IMR-90 (cell line): Measurements from ENCODE around the gene TRIM41. TPM values are rescaled to one million over a fixed set of nuclear protein-coding genes. Genes with fewer than 3 reads are reported as not detected.

ENCODE experiments used
- ATAC-seq: fragments of 200-7000 bp; cut with Tn5 transposase; 2 replicates; pipeline ENCODE4 v1.9.1; 2020; ENCODE audit warnings: low read depth, mild to moderate bottlenecking, moderate library complexity
- BruUV-seq: library from RNA; stranded (reverse); fragments of 400-500 nt; replicated peaks from 2 replicates; lab custom pipeline; 2021; lab: Mats Ljungman, UMichigan
- CTCF ChIA-PET: fragments of 300-600 bp; formaldehyde crosslinking; extraction: SDS; loops from one replicate; lab custom pipeline; 2021; ENCODE audit warnings: antibody characterized with exemption; lab: Yijun Ruan, JAX
- POLR2A ChIA-PET: fragments of 300-600 bp; sonication (Branson Sonifier 250); formaldehyde crosslinking; loops from one replicate; lab custom pipeline; 2022; ENCODE audit warnings: antibody characterized with exemption; ENCODE audit not compliant: unreplicated experiment; lab: Charles Lee
- DNase-seq: peaks from one replicate; pipeline ENCODE4 v3.0.0; 2013
- H2AFZ ChIP-seq: replicated peaks from 2 replicates; pipeline ENCODE3; 2013; ENCODE audit warnings: low read length, mild to moderate bottlenecking; ENCODE audit not compliant: poor library complexity
- H2AK5ac ChIP-seq: 2 replicates; pipeline ENCODE4 v1.6.1; 2013; ENCODE audit warnings: low read depth, low read length, inconsistent platforms
- H2AK9ac ChIP-seq: replicated peaks from 2 replicates; pipeline ENCODE3; 2013; ENCODE audit warnings: mild to moderate bottlenecking, low read depth, low read length, moderate library complexity; ENCODE audit not compliant: poor library complexity
- H2BK120ac ChIP-seq: 2 replicates; pipeline ENCODE4 v1.6.1; 2013; ENCODE audit warnings: low read depth, low read length, inconsistent platforms
- H2BK15ac ChIP-seq: 3 replicates; pipeline ENCODE4 v1.6.1; 2013; ENCODE audit warnings: low read depth, low read length, inconsistent platforms
- H2BK20ac ChIP-seq: 2 replicates; pipeline ENCODE4 v1.6.1; 2013; ENCODE audit warnings: low read depth, mild to moderate bottlenecking, inconsistent platforms, low read length, moderate library complexity
- H2BK5ac ChIP-seq: 2 replicates; pipeline ENCODE4 v1.6.1; 2013; ENCODE audit warnings: mild to moderate bottlenecking, low read depth, low read length, inconsistent platforms; ENCODE audit not compliant: poor library complexity, severe bottlenecking
- H3K14ac ChIP-seq: replicated peaks from 2 replicates; pipeline ENCODE4 v1.6.1; 2013; ENCODE audit warnings: low read depth, low read length, inconsistent platforms
- H3K18ac ChIP-seq: 2 replicates; pipeline ENCODE4 v1.6.1; 2013; ENCODE audit warnings: low read depth, low read length, control low read depth
- H3K23ac ChIP-seq: 2 replicates; pipeline ENCODE4 v1.6.1; 2013; ENCODE audit warnings: low read depth, low read length, inconsistent platforms
- H3K27ac ChIP-seq: 2 replicates; pipeline ENCODE4 v1.5.1; 2013; ENCODE audit warnings: mild to moderate bottlenecking, control low read depth, low read length; ENCODE audit not compliant: insufficient read depth
- H3K27me3 ChIP-seq: 2 replicates; pipeline ENCODE4 v1.6.1; 2013; ENCODE audit warnings: low read length; ENCODE audit not compliant: control insufficient read depth, insufficient read depth
- H3K36me3 ChIP-seq: 2 replicates; pipeline ENCODE4 v1.6.1; 2013; ENCODE audit warnings: low read length, mixed read lengths; ENCODE audit not compliant: control insufficient read depth, insufficient read depth
- H3K4ac ChIP-seq: 2 replicates; pipeline ENCODE4 v1.6.1; 2013; ENCODE audit warnings: low read depth, low read length, inconsistent platforms
- H3K4me1 ChIP-seq: 2 replicates; pipeline ENCODE4 v1.6.1; 2013; ENCODE audit warnings: low read length, mixed read lengths; ENCODE audit not compliant: control insufficient read depth, insufficient read depth
- H3K4me2 ChIP-seq: 2 replicates; pipeline ENCODE4 v1.6.1; 2013; ENCODE audit warnings: low read depth, mild to moderate bottlenecking, control low read depth, low read length, moderate library complexity
- H3K4me3 ChIP-seq: 2 replicates; pipeline ENCODE4 v1.5.1; 2013; ENCODE audit warnings: low read depth, mild to moderate bottlenecking, control low read depth, low read length, moderate library complexity; ENCODE audit not compliant: insufficient read depth
- H3K56ac ChIP-seq: 2 replicates; pipeline ENCODE4 v1.6.1; 2013; ENCODE audit warnings: low read length, inconsistent platforms; ENCODE audit not compliant: insufficient read depth; ENCODE audit errors: extremely low read depth
- H3K79me1 ChIP-seq, 2 experiments: 2 replicates each; pipeline ENCODE4 v1.6.1; 2013; ENCODE audit warnings: low read length in 2 of 2, inconsistent platforms in 1 of 2, low read depth in 1 of 2
- H3K9ac ChIP-seq: 2 replicates; pipeline ENCODE4 v1.6.1; 2013; ENCODE audit warnings: low read depth, low read length, control low read depth
- H3K9me1 ChIP-seq: 2 replicates; pipeline ENCODE4 v1.6.1; 2013; ENCODE audit warnings: low read length, inconsistent platforms; ENCODE audit not compliant: insufficient read depth
- H3K9me3 ChIP-seq: 2 replicates; pipeline ENCODE4 v1.6.1; 2013; ENCODE audit warnings: low read length; ENCODE audit not compliant: control insufficient read depth, insufficient read depth
- H4K20me1 ChIP-seq: 2 replicates; pipeline ENCODE4 v1.6.1; 2013; ENCODE audit warnings: low read length, inconsistent platforms; ENCODE audit not compliant: insufficient read depth
- H4K5ac ChIP-seq: 2 replicates; pipeline ENCODE4 v1.6.1; 2013; ENCODE audit warnings: mild to moderate bottlenecking, low read depth, low read length, control low read depth
- H4K8ac ChIP-seq, 2 experiments: 2 replicates each; pipeline ENCODE4 v1.6.1; 2013; ENCODE audit warnings: low read depth in 2 of 2, low read length in 2 of 2, control low read depth in 1 of 2, inconsistent platforms in 1 of 2
- H4K91ac ChIP-seq: 2 replicates; pipeline ENCODE4 v1.6.1; 2013; ENCODE audit warnings: low read depth, low read length, inconsistent platforms; ENCODE audit not compliant: insufficient read depth
- BHLHE40 ChIP-seq: fragments of 150-350 bp; IDR thresholded peaks from 2 replicates; pipeline ENCODE4 v1.6.1; 2016; ENCODE audit warnings: mild to moderate bottlenecking, low read depth, low read length
- CEBPB ChIP-seq: IDR thresholded peaks from 2 replicates; pipeline ENCODE4 v1.6.1; 2012; ENCODE audit warnings: low read depth, low read length, improper control_type of control experiment
- CHD1 ChIP-seq: IDR thresholded peaks from 2 replicates; pipeline ENCODE4 v1.6.1; 2012; ENCODE audit warnings: low read depth, low read length, improper control_type of control experiment
- FOS ChIP-seq: fragments of 150-350 bp; IDR thresholded peaks from 2 replicates; pipeline ENCODE4 v1.6.1; 2016; ENCODE audit warnings: low read depth, low read length
- MAFK ChIP-seq: IDR thresholded peaks from 2 replicates; pipeline ENCODE4 v1.6.1; 2012; ENCODE audit warnings: low read depth, low read length, improper control_type of control experiment
- MAZ ChIP-seq: IDR thresholded peaks from 2 replicates; pipeline ENCODE4 v1.6.1; 2012; ENCODE audit warnings: low read depth, mild to moderate bottlenecking, low read length, improper control_type of control experiment, moderate library complexity, borderline replicate concordance
- NFE2L2 ChIP-seq: fragments of 150-350 bp; IDR thresholded peaks from 2 replicates; pipeline ENCODE4 v1.6.1; 2016; ENCODE audit warnings: low read depth, mild to moderate bottlenecking, low read length
- RAD21 ChIP-seq: IDR thresholded peaks from 2 replicates; pipeline ENCODE4 v1.6.1; 2012; ENCODE audit warnings: low read length, improper control_type of control experiment
- RCOR1 ChIP-seq: IDR thresholded peaks from 2 replicates; pipeline ENCODE4 v1.6.1; 2012; ENCODE audit warnings: mild to moderate bottlenecking, low read length, improper control_type of control experiment; ENCODE audit not compliant: insufficient replicate concordance
- RFX5 ChIP-seq: IDR thresholded peaks from 2 replicates; pipeline ENCODE4 v1.8.0; 2012; ENCODE audit warnings: low read depth, mild to moderate bottlenecking, low read length, moderate library complexity
- WGBS, 2 experiments: methylation state at CpG; one replicate each; pipeline versions ENCODE4 v1.1.5 to v1.1.7; 2013; ENCODE audit warnings: missing lambda C conversion rate in 2 of 2; ENCODE audit not compliant: insufficient read length in 1 of 2; ENCODE audit errors: extremely low coverage in 2 of 2; 5-methylcytosine and 5-hydroxymethylcytosine counted together
- dilution Hi-C: fragments of 300-500 bp; cut with HindIII; formaldehyde crosslinking; loops from one replicate; pipeline ENCODE4 v1.14.3; 2018; ENCODE audit warnings: low sequenced_read_pairs; ENCODE audit not compliant: unreplicated experiment
- in situ Hi-C: fragments of 300-500 bp; cut with MboI; formaldehyde crosslinking; loops from 3 replicates; pipeline ENCODE4 v1.14.3; 2019; ENCODE audit warnings: low sequenced_read_pairs, inconsistent platforms, mixed read lengths
- intact Hi-C: fragments of 100-400 bp; cut with micrococcal nuclease; formaldehyde crosslinking; loops from 2 replicates; pipeline ENCODE4 v1.10.0; 2022
- polyA plus RNA-seq, 3 experiments: library from polyadenylated mRNA; depleted of rRNA; stranded (reverse); fragments of >200 nt; gene quantifications; 2 replicates each; pipeline ENCODE4 v1.2.3, GENCODE V29; 2012; ENCODE audit warnings: low replicate concordance in 1 of 3
- total RNA-seq: library from RNA; depleted of rRNA; stranded (reverse); fragments of >200 nt; gene quantifications from 2 replicates; pipeline ENCODE4 v1.2.3, GENCODE V29; 2012
- TF ChIP-seq, protein P1 (sequence below): conservative IDR thresholded peaks from 2 replicates; pipeline ENCODE4 v1.5.1; 2012; ENCODE audit warnings: mild to moderate bottlenecking, low read depth, low read length, improper control_type of control experiment
- TF ChIP-seq, protein P2 (sequence below): fragments of 150-350 bp; IDR thresholded peaks from 2 replicates; pipeline ENCODE4 v1.6.1; 2016; ENCODE audit warnings: low read depth, mild to moderate bottlenecking, low read length, moderate library complexity, borderline replicate concordance
- TF ChIP-seq, protein P3 (sequence below): fragments of 150-350 bp; IDR thresholded peaks from 2 replicates; pipeline ENCODE4 v1.6.1; 2017; ENCODE audit warnings: mild to moderate bottlenecking, antibody characterized with exemption, low read length, low read depth

The TRIM41 gene
- total and polyA plus RNA-seq, 2 of the 4 experiments (the other 2 are of a cell fraction): 5.9 to 15.7 TPM

DNA sequence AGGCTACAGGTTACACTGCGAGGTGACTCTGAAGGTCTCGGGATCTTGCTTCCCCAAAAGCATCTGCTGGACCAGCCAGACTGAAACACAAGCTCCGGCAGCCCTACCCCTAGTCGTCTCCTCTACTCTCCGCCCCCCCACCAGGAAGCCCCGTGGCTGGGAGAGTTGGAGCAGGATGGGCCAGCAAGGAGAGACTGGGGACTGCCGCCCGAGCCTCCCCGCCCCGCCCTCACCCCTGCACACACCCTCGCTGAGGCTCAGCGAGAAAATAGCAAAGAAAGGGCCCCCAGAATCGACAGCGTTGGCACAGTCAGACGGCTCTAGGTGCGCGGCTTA is 19.3 kb upstream of the TRIM41 start:
- Histone ChIP-seq H3K14ac (no peak overlapping the region), H4K91ac (no peak overlapping the region), H3K27me3 (no peaks in the 10 kb centered on the region; the same call in 1 of the 2 replicates), H2BK15ac (no peak overlapping the region), H2AK9ac (peak overlapping the region; percentile 52), H2BK120ac (no peak overlapping the region), H2AFZ (peak overlapping the region; percentile 91), H2AK5ac (no peak overlapping the region), H3K36me3 (no peaks in the 10 kb centered on the region), H3K4me2 (peak overlapping the region; percentile 77), H3K9me1 (0 out of 2 replicates have a peak, but pooled peaks cover 6% of the 10 kb centered on the region), H3K18ac (no peak overlapping the region), H3K4me3 (peak overlapping the region; percentile 57), H3K4ac (no peak overlapping the region), H3K9me3 (no peaks in the 10 kb centered on the region), H3K23ac (no peak overlapping the region), H4K5ac (no peak overlapping the region), H3K56ac (no peak overlapping the region), H4K8ac (no peak overlapping the region), H2BK5ac (no peak overlapping the region), H3K9ac (no peak overlapping the region), H3K27ac (no peak overlapping the region), H4K20me1 (no peaks in the 10 kb centered on the region), H3K4me1 (peaks cover 4% of the 10 kb centered on the region; the same call in 1 of the 2 replicates), H2BK20ac (no peak overlapping the region), H3K79me1 (no peaks in the 10 kb centered on the region)
- no peak for TF ChIP-seq RCOR1
- TF ChIP-seq CEBPB: no peak
- no peak for TF ChIP-seq FOS
- no peak for TF ChIP-seq CHD1
- TF ChIP-seq, protein P1, sequence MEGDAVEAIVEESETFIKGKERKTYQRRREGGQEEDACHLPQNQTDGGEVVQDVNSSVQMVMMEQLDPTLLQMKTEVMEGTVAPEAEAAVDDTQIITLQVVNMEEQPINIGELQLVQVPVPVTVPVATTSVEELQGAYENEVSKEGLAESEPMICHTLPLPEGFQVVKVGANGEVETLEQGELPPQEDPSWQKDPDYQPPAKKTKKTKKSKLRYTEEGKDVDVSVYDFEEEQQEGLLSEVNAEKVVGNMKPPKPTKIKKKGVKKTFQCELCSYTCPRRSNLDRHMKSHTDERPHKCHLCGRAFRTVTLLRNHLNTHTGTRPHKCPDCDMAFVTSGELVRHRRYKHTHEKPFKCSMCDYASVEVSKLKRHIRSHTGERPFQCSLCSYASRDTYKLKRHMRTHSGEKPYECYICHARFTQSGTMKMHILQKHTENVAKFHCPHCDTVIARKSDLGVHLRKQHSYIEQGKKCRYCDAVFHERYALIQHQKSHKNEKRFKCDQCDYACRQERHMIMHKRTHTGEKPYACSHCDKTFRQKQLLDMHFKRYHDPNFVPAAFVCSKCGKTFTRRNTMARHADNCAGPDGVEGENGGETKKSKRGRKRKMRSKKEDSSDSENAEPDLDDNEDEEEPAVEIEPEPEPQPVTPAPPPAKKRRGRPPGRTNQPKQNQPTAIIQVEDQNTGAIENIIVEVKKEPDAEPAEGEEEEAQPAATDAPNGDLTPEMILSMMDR: no peak
- TF ChIP-seq MAFK: no peak
- TF ChIP-seq, protein P2, sequence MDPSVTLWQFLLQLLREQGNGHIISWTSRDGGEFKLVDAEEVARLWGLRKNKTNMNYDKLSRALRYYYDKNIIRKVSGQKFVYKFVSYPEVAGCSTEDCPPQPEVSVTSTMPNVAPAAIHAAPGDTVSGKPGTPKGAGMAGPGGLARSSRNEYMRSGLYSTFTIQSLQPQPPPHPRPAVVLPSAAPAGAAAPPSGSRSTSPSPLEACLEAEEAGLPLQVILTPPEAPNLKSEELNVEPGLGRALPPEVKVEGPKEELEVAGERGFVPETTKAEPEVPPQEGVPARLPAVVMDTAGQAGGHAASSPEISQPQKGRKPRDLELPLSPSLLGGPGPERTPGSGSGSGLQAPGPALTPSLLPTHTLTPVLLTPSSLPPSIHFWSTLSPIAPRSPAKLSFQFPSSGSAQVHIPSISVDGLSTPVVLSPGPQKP: no peak
- TF ChIP-seq NFE2L2: no peak
- no peak for TF ChIP-seq BHLHE40
- TF ChIP-seq, protein P3, sequence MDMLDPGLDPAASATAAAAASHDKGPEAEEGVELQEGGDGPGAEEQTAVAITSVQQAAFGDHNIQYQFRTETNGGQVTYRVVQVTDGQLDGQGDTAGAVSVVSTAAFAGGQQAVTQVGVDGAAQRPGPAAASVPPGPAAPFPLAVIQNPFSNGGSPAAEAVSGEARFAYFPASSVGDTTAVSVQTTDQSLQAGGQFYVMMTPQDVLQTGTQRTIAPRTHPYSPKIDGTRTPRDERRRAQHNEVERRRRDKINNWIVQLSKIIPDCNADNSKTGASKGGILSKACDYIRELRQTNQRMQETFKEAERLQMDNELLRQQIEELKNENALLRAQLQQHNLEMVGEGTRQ: no peak
- no peak for TF ChIP-seq MAZ
- no peak for TF ChIP-seq RAD21
- TF ChIP-seq RFX5: no peak
- WGBS, 2 experiments: no CpG with 5 or more reads among the region's 17 CpGs
- in situ Hi-C loops: no loop called here
- dilution Hi-C loops: no loop called here
- no TSS peak for BruUV-seq
- intact Hi-C loops: no loop called here
- ChIA-PET CTCF (no interaction called here), POLR2A (no interaction called here)
- no peak for ATAC-seq
- DNase-seq: no peak
